KMS-11 (cell line): ENCODE data around the gene SAMD14.

Experiments used
- H2AFZ ChIP-seq: fragments of 200-600 bp; sonication (generic); 2 replicates; pipeline ENCODE4 v1.6.1; 2016; ENCODE audit warnings: antibody characterized with exemption, mixed run types, low read depth
- H3K27ac ChIP-seq: fragments of 200-600 bp; sonication (generic); 2 replicates; pipeline ENCODE4 v1.6.1; 2016; ENCODE audit warnings: mild to moderate bottlenecking, mixed run types
- H3K27me3 ChIP-seq: fragments of 200-600 bp; sonication (generic); 2 replicates; pipeline ENCODE4 v1.6.1; 2017; ENCODE audit warnings: mild to moderate bottlenecking, low read depth, mixed run types, moderate library complexity; ENCODE audit not compliant: insufficient read depth
- H3K36me3 ChIP-seq: fragments of 200-600 bp; sonication (generic); 2 replicates; pipeline ENCODE4 v1.6.1; 2017; ENCODE audit warnings: mild to moderate bottlenecking, mixed run types; ENCODE audit not compliant: insufficient read depth
- H3K4me1 ChIP-seq: fragments of 200-600 bp; sonication (generic); 2 replicates; pipeline ENCODE4 v1.6.1; 2016; ENCODE audit warnings: mild to moderate bottlenecking, low read depth, mixed run types; ENCODE audit not compliant: poor library complexity, severe bottlenecking
- H3K4me2 ChIP-seq: fragments of 200-600 bp; sonication (generic); 2 replicates; pipeline ENCODE4 v1.7.0; 2016; ENCODE audit warnings: mild to moderate bottlenecking, mixed run types
- H3K4me3 ChIP-seq: fragments of 200-600 bp; sonication (generic); IDR thresholded peaks from 2 replicates; pipeline ENCODE4 v1.6.1; 2017; ENCODE audit warnings: low read depth, low read length, mixed read lengths; ENCODE audit not compliant: insufficient read depth
- H3K79me2 ChIP-seq: fragments of 200-600 bp; sonication (generic); 2 replicates; pipeline ENCODE4 v1.6.1; 2016; ENCODE audit warnings: low read depth, mixed run types; ENCODE audit not compliant: insufficient read depth
- H3K9ac ChIP-seq: fragments of 200-600 bp; sonication (generic); 2 replicates; pipeline ENCODE4 v1.6.1; 2016; ENCODE audit warnings: mild to moderate bottlenecking, mixed run types
- H4K20me1 ChIP-seq: fragments of 200-600 bp; sonication (generic); 2 replicates; pipeline ENCODE4 v1.6.1; 2016; ENCODE audit warnings: mild to moderate bottlenecking, mixed run types; ENCODE audit not compliant: insufficient read depth
- CTCF ChIP-seq: fragments of 200-600 bp; sonication (generic); conservative IDR thresholded peaks from 2 replicates; pipeline ENCODE4 v1.6.1; 2017; ENCODE audit warnings: low read depth, mild to moderate bottlenecking, antibody characterized with exemption, low read length, moderate library complexity, mixed read lengths

The SAMD14 gene

GRCh38 chr17:50112694-50113093, 17.3 kb downstream of the SAMD14 start:
- H3K9ac ChIP-seq, result no peak overlapping the region
- no peak overlapping the region for H2AFZ ChIP-seq
- H3K4me1 ChIP-seq, result no peaks in the 10 kb centered on the region
- no peak overlapping the region for H3K4me3 ChIP-seq
- H4K20me1 ChIP-seq, result no peaks in the 10 kb centered on the region
- H3K27ac ChIP-seq, result no peak overlapping the region
- H3K79me2 ChIP-seq, result no peaks in the 10 kb centered on the region
- no peaks in the 10 kb centered on the region for H3K36me3 ChIP-seq
- H3K4me2 ChIP-seq, result no peak overlapping the region
- TF ChIP-seq CTCF, result no peak
- H3K27me3 ChIP-seq, result peaks cover 7% of the 10 kb centered on the region; the same call in 1 of the 2 replicates

- no peaks in the 10 kb centered on the region for H4K20me1 ChIP-seq
- H2AFZ ChIP-seq, result no peak overlapping the region
- no peak overlapping the region for H3K27ac ChIP-seq
- H3K36me3 ChIP-seq, result no peaks in the 10 kb centered on the region
- no peaks in the 10 kb centered on the region for H3K4me1 ChIP-seq
- H3K4me2 ChIP-seq, result no peak overlapping the region
- H3K9ac ChIP-seq, result no peak overlapping the region
- no peaks in the 10 kb centered on the region for H3K79me2 ChIP-seq
- no peak for TF ChIP-seq CTCF
- no peak overlapping the region for H3K4me3 ChIP-seq
- H3K27me3 ChIP-seq, result peaks cover 3% of the 10 kb centered on the region; the same call in 1 of the 2 replicates
These were observed 18.0 kb downstream of the SAMD14 start for GRCh38 chr17:50111673-50112655.

GRCh38 chr17:50110591-50111349, 19.2 kb downstream of the SAMD14 start:
- Histone ChIP-seq H3K4me1 (no peaks in the 10 kb centered on the region), H3K36me3 (no peaks in the 10 kb centered on the region), H3K4me3 (no peak overlapping the region), H3K4me2 (no peak overlapping the region), H3K9ac (no peak overlapping the region), H3K27ac (no peak overlapping the region), H4K20me1 (no peaks in the 10 kb centered on the region), H3K27me3 (no peaks in the 10 kb centered on the region; the same call in 1 of the 2 replicates), H2AFZ (no peak overlapping the region), H3K79me2 (no peaks in the 10 kb centered on the region)
- TF ChIP-seq CTCF, result no peak

GRCh38 chr17:50109785-50110184, 20.2 kb downstream of the SAMD14 start:
- H3K36me3 ChIP-seq, result no peaks in the 10 kb centered on the region
- H3K27me3 ChIP-seq, result no peaks in the 10 kb centered on the region
- TF ChIP-seq CTCF, result no peak
- H3K79me2 ChIP-seq, result no peaks in the 10 kb centered on the region
- H3K4me3 ChIP-seq, result no peak overlapping the region
- no peak overlapping the region for H3K4me2 ChIP-seq
- no peak overlapping the region for H3K9ac ChIP-seq
- H2AFZ ChIP-seq, result no peak overlapping the region
- no peaks in the 10 kb centered on the region for H4K20me1 ChIP-seq
- no peak overlapping the region for H3K27ac ChIP-seq
- no peaks in the 10 kb centered on the region for H3K4me1 ChIP-seq
